Duodenal mucosa (tissue), 2 donors: ENCODE data around the gene C5orf58.

ENCODE experiments used
- H3K27ac ChIP-seq: one replicate; pipeline ENCODE4 v1.7.0; 2013; ENCODE audit warnings: low read depth, low read length
- H3K27me3 ChIP-seq, 2 donors: one replicate each; pipeline ENCODE4 v1.7.0; 2013; ENCODE audit warnings: low read length in 2 of 2, control low read depth in 1 of 2; ENCODE audit not compliant: insufficient read depth in 2 of 2, control insufficient read depth in 1 of 2
- H3K36me3 ChIP-seq, 2 donors: one replicate each; pipeline ENCODE4 v1.7.0; 2013; ENCODE audit warnings: low read length in 2 of 2, control low read depth in 1 of 2; ENCODE audit not compliant: insufficient read depth in 2 of 2, control insufficient read depth in 1 of 2
- H3K4me1 ChIP-seq, 2 donors: one replicate each; pipeline ENCODE4 v1.7.0; 2013; ENCODE audit warnings: low read length in 2 of 2, control low read depth in 1 of 2; ENCODE audit not compliant: insufficient read depth in 2 of 2, control insufficient read depth in 1 of 2
- H3K4me3 ChIP-seq, 2 donors: one replicate each; pipeline ENCODE4 v1.7.0; 2013; ENCODE audit warnings: low read length in 2 of 2, low read depth in 1 of 2
- H3K9ac ChIP-seq, 2 donors: one replicate each; pipeline ENCODE4 v1.7.0; 2013; ENCODE audit warnings: low read length in 2 of 2, low read depth in 1 of 2
- H3K9me3 ChIP-seq, 2 donors: one replicate each; pipeline ENCODE4 v1.7.0; 2013; ENCODE audit warnings: low read length in 2 of 2, control low read depth in 1 of 2; ENCODE audit not compliant: control insufficient read depth in 1 of 2

C5orf58 gene

DNA sequence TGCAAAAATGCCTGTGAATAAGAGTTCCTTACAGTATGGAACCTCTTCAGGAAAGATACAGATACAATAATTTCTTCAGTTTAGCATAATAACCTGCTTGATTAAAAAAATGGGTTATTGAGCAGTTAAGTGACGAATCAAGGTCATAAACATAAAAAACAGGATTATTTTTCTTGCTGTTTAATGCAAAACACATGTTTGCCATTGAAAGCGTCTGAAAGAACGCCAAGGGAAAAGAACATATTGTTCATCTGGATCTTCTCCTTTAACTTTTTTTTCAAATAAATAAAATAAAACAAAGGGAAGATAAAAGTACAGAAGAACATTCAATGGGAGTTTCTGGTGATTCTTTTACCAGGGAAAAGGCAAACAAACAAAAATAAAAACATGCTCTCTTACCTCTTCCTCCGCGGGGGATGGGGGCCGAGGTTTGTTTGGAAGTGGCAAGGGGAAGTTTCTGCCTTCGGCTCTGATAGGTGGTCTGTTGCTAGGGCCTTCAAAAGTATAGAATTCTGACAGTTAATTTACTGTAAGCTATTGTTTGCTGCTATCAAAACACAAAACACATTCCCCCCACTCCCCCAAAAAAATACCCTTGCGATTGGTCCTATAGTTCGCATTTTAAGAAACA, 20.1 kb downstream of the C5orf58 start:
- Histone ChIP-seq H3K27me3 (no peaks in the 10 kb centered on the region), H3K9ac (no peak overlapping the region), H3K27ac (no peak overlapping the region), H3K36me3 (peaks cover 15 to 29% of the 10 kb centered on the region in 2 donors), H3K4me1 (no peaks in the 10 kb centered on the region), H3K9me3 (no peaks in the 10 kb centered on the region), H3K4me3 (no peak overlapping the region)

DNA sequence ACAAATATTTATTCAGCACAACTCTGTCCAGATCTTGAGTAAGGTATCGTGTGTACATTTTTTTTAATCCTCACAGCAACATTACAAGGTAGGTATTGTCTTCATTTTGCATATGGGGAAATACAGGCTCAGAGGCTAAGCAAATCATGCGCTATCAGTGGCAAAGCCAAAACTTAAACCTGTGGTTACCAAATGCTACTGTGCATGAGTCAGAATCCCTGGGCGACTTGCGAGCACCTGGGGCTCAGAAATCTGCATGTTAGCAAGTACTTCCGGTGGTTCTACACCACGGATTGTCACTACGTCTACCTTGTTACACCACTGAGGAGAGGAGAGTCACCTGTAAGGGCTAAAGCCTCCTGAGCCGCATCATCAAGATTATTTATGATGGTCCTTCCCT, 21.3 kb downstream of the C5orf58 start:
- Histone ChIP-seq H3K27ac (no peak overlapping the region), H3K9ac (no peak overlapping the region), H3K4me3 (no peak overlapping the region), H3K36me3 (peaks cover 22 to 28% of the 10 kb centered on the region in 2 donors), H3K4me1 (no peaks in the 10 kb centered on the region), H3K27me3 (no peaks in the 10 kb centered on the region), H3K9me3 (no peaks in the 10 kb centered on the region)

DNA sequence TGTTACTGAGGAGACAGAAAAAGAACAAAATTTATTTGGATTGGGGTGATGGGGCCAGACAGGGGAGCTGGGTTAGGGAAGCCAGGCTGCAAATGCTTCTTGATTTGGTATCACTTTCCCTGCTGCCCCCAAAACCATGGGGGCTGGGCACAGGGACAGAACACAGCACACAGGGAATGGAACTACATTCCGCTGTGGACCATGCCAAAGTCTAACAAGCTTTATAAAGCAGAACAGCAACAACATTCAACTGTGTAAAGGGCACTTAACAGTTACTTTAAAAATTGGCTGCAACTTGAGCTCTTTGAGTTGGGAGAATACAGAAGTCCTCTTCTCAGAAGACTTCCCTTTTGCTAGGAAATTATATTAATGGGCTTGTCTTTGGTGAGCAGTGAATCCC, 23.8 kb downstream of the C5orf58 start:
- Histone ChIP-seq H3K27ac (no peak overlapping the region), H3K36me3 (peaks cover 29 to 42% of the 10 kb centered on the region in 2 donors)

DNA sequence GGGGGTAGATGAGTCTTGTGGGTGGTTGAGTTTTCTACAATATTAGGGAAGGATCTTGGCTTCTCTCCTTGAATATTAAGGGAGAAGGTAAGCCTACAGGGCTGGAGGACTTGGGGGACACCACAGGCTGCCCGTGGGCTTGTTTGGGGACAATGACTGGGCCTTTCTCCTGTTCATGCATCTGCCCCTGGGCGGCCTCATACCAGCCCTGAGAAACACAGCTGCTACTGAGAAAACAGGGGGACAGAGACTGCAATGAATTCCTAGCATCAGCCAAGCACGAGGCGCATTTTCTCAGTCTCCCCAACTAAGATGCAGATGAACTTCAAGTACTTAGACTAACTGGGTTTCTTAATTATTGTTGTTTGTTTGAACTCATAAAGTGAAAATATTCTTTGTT, 24.6 kb downstream of the C5orf58 start:
- H3K9me3 ChIP-seq = no peaks in the 10 kb centered on the region
- H3K4me3 ChIP-seq = no peak overlapping the region
- peaks cover 32 to 47% of the 10 kb centered on the region in 2 donors for H3K36me3 ChIP-seq
- no peak overlapping the region for H3K27ac ChIP-seq
- H3K9ac ChIP-seq = no peak overlapping the region
- peaks cover 0 to 3% of the 10 kb centered on the region in 2 donors for H3K4me1 ChIP-seq
- H3K27me3 ChIP-seq = no peaks in the 10 kb centered on the region

More for the DNA sequence above, 23.8 kb downstream of the C5orf58 start:
- Histone ChIP-seq H3K9ac (no peak overlapping the region), H3K4me3 (no peak overlapping the region), H3K27me3 (no peaks in the 10 kb centered on the region), H3K4me1 (peaks cover 0 to 2% of the 10 kb centered on the region in 2 donors), H3K9me3 (no peaks in the 10 kb centered on the region)

DNA sequence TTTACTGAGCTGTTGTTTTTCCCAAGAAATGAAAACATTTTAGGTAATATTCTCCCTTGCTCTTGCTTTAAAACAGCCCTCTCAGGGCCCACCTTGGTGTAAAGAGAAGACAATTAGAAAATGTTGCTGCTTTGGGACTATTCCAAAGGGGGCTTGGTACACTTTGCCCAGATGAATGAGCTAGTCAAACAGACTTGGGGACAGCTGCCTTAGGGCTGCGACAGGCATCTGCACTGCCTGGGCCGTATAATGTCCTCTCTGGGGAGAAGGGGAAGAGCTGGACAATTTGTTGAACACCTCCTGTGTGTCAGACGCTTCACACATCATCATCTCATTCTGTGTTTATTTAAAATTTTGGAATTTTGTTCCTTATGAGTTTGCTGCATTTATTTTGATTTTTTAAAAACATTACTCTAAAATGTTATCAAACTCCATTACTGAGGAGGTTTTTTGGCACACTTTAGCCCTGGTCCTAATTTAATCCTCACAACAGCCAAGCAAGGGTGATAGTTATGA, 28.8 kb downstream of the C5orf58 start:
- Histone ChIP-seq H3K27me3 (no peaks in the 10 kb centered on the region), H3K27ac (no peak overlapping the region), H3K4me3 (no peak overlapping the region), H3K36me3 (peaks cover 31 to 57% of the 10 kb centered on the region in 2 donors), H3K4me1 (peaks cover under 1 to 10% of the 10 kb centered on the region in 2 donors), H3K9me3 (no peaks in the 10 kb centered on the region), H3K9ac (no peak overlapping the region)

DNA sequence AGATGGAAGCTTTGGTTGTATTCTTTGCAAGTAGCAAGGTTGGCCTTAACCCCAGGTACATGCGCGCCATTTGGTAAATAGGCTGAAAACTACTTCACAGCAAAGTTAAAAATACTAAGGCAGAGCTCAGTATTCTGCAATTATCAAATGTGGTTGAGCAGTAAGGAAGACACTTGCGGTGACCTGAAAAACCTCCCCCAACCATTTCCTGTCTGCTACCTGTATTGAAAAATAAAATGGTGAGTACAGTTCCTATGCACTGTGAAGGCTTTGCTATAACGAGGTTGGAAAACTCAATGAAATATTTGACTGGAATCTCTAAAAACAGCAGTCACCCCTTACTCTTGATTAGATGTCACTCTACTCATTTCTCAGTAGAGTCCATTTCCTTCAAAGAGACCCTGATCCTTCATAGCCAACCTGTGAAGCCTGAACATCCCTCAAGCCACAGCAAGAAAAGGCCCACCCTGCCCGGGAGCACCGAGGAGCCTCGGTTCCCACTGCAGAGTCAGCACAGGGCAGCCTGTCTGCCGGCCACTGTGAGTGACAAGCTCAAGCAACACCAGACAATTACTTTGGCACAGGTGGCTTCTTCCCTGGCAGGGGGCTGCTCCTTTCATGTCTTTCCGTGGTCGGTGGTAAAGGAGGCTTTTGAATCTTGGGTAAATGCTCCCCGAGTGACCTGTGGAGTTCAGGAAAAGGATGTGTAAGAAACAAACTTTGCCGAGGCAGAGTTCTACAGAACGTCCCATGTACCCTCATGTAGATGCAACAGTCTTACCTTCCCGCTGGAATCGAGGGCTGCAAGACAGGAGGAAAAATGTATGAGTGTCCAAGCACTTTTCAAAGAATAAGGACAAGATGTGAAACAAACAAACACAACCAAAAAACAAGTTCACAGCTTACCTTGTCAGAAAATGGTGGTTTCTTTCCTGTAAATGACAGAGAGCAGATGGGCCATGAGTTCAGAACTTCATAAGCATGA, 29.6 kb downstream of the C5orf58 start:
- Histone ChIP-seq H3K9me3 (no peaks in the 10 kb centered on the region), H3K9ac (no peak overlapping the region), H3K27me3 (no peaks in the 10 kb centered on the region), H3K4me3 (no peak overlapping the region), H3K27ac (no peak overlapping the region), H3K4me1 (peaks cover 7 to 17% of the 10 kb centered on the region in 2 donors), H3K36me3 (peaks cover 30 to 51% of the 10 kb centered on the region in 2 donors)

DNA sequence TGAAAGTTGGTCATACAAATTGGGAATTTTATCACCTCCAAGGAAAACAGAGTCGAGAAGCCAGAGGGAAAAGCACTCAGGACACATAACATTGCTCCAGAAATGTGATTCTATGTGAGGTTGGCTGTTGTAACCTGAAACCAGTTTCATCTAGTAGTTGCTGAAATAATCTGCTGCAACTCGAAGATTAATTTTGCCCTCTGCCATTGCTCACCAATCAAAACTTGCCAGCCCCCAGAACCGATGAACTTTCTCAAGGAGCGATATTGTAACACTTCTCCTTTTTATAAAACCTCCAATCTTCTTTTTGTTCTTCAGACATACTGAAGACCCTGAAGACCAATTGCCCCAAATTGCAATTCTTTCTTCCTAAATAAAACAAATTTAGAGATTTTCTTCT, 31.1 kb downstream of the C5orf58 start:
- Histone ChIP-seq H3K36me3 (peaks cover 21 to 45% of the 10 kb centered on the region in 2 donors), H3K9me3 (no peaks in the 10 kb centered on the region), H3K4me3 (no peak overlapping the region), H3K9ac (no peak overlapping the region), H3K27ac (no peak overlapping the region), H3K27me3 (no peaks in the 10 kb centered on the region), H3K4me1 (peaks cover 12 to 27% of the 10 kb centered on the region in 2 donors)

DNA sequence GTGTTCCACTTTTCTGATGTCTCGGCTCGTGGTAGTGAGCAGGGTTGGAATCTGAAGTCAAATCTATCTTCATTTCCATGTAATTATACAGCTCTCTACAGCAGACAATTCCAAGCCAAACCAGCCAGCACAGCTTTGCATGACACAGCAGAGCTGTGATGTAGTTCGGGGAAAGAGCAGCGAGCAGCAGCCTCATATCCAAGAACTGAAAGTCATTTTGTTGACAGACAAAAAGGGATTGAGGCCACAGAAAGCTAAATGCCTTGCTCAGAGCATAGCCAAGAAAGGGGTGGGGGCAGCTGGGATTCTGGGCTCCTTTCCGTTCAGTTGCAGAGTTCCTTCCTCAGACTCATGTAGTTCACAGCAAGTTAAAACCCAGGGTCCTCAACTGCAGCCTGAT, 32.7 kb downstream of the C5orf58 start:
- no peaks in the 10 kb centered on the region for H3K27me3 ChIP-seq
- no peak overlapping the region for H3K4me3 ChIP-seq

DNA sequence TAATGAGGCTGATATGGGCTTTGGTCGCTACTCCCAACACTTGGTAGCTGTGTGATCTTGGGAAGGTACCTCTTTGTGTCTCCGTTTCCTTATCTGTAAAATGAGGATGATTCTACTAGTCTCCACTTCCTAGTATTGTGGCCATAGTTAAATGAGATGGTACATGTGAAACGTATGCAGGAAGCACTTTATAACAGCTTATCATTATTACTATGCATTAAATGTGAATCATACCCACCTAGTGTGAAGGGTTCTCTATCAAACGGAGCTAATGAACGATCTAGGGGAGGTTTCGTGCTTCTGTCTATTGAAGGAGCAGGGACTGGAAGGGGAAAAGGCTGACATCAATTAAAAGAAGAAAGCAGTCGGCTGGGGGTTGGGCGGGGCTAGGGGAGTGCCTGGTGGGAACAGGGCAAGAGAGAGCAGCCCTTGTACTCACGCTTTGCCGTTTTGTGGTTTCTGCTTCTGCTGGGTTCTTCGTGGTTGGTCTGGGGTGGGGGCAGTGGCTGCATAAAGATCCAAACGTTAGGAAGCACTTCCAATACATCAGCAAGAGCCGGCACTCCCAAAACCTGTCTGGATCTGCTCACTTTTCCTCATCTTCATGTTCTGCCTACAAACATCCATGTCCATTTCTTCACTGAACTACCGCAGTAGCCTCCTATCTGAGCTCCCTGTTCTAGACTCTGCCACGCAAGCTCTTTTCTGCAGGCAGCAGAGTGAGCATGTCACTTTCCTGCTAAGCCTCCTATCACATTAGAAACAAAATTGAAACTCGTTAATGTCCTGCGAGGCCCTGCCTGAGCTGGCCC, 34.0 kb downstream of the C5orf58 start:
- Histone ChIP-seq H3K9me3 (no peaks in the 10 kb centered on the region), H3K4me3 (no peak overlapping the region), H3K27me3 (no peaks in the 10 kb centered on the region), H3K9ac (no peak overlapping the region), H3K27ac (no peak overlapping the region), H3K4me1 (peaks cover 18 to 36% of the 10 kb centered on the region in 2 donors), H3K36me3 (peaks cover 11 to 37% of the 10 kb centered on the region in 2 donors)

More for the DNA sequence above, 32.7 kb downstream of the C5orf58 start:
- H3K36me3 ChIP-seq = peaks cover 11 to 48% of the 10 kb centered on the region in 2 donors
- H3K9me3 ChIP-seq = no peaks in the 10 kb centered on the region
- H3K27ac ChIP-seq = no peak overlapping the region
- H3K9ac ChIP-seq = no peak overlapping the region
- H3K4me1 ChIP-seq = peaks cover 18 to 39% of the 10 kb centered on the region in 2 donors
